ENCODE data around the gene EIF4E2.

DNA sequence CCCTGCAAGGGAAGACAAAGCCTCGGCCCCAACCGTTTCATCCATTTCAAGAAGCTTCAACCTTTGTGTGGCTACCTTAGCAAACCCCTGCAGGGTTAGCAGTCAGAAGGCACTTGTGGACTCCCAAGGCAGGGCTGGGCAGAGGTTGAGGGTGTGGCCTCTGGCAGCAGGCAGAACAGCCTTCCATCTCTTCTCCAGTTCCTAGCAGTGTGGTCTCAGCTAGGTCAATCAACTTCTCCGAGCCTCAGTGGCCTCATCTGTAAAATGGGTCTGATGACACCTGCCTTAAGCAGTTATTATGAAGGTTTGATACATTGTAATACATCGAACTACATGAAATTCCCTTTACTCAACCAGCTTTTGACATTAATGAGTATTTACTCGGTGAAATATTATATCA lies 37.1 kb upstream of the EIF4E2 start:
- TF ChIP-seq POLR2AphosphoS5 (IDR thresholded peaks at IDR 0.05) (no peak), POLR2A (IDR thresholded peaks at IDR 0.05) (no peak), CTCF (IDR thresholded peaks at IDR 0.05) (no peak)

Measured in breast epithelium (tissue), 3 donors.